NCI-H1092 treated with DMSO at 0.1 percent for 48 hours (cell line): ENCODE results near the gene LOXL1.

Experiments
- DNase-seq: peaks from one replicate; lab custom pipeline; 2025; lab: John Stamatoyannopoulos, UW

LOXL1 gene

GRCh38 chr15:73994413-73994883 lies 68.2 kb downstream of the LOXL1 start, which contains the start of gene PML:
Gene PML (plus strand): TSS chr15:73994716. CDS start chr15:73994813, 97 bp downstream.
- DNase-seq = peak; percentile 81

GRCh38 chr15:73994912-73995622 lies 68.8 kb downstream of the LOXL1 start:
- DNase-seq = no peak

- no peak for DNase-seq
These were observed 70.0 kb downstream of the LOXL1 start for GRCh38 chr15:73996267-73996666.

GRCh38 chr15:73996939-73997338 lies 70.7 kb downstream of the LOXL1 start:
- DNase-seq = no peak

GRCh38 chr15:73997986-73998385 lies 71.7 kb downstream of the LOXL1 start:
- DNase-seq = no peak
